HepG2 (cell line): Measurements from ENCODE around the gene THY1. TPM values are rescaled to one million over a fixed set of nuclear protein-coding genes. Genes with fewer than 3 reads are reported as not detected.

ENCODE experiments used
- ATF1 ChIP-seq: IDR thresholded peaks from 2 replicates; pipeline ENCODE4 v1.6.1; 2016; ENCODE audit warnings: mild to moderate bottlenecking, control low read depth
- BRD4 ChIP-seq: sonication (generic); formaldehyde crosslinking; IDR thresholded peaks from 2 replicates; pipeline ENCODE4 v1.4.0; 2020; ENCODE audit warnings: missing genetic modification reagents
- GABPB1 ChIP-seq: IDR thresholded peaks from 2 replicates; pipeline ENCODE4 v1.6.1; 2016; ENCODE audit warnings: mild to moderate bottlenecking, missing genetic modification reagents, moderate library complexity, missing compliant biosample characterization
- KAT8 ChIP-seq: IDR thresholded peaks from 2 replicates; pipeline ENCODE4 v1.6.1; 2016; ENCODE audit warnings: missing genetic modification reagents, missing compliant biosample characterization
- KLF11 ChIP-seq: IDR thresholded peaks from 2 replicates; pipeline ENCODE4 v1.6.1; 2016; ENCODE audit warnings: missing compliant biosample characterization
- MYPOP ChIP-seq: sonication (generic); formaldehyde crosslinking; IDR thresholded peaks from 2 replicates; pipeline ENCODE4 v1.8.1; 2023; ENCODE audit warnings: mild to moderate bottlenecking, moderate library complexity, missing genetic modification reagents
- NCOR1 ChIP-seq: fragments of 200-600 bp; sonication (generic); IDR thresholded peaks from 2 replicates; pipeline ENCODE4 v1.7.0; 2017; ENCODE audit warnings: antibody characterized with exemption, low read length, borderline replicate concordance
- PAXIP1 ChIP-seq: sonication (generic); formaldehyde crosslinking; conservative IDR thresholded peaks from 2 replicates; pipeline ENCODE4 v1.4.0; 2020; ENCODE audit warnings: mild to moderate bottlenecking, missing genetic modification reagents, moderate library complexity
- POLR2AphosphoS5 ChIP-seq: IDR thresholded peaks from 2 replicates; pipeline ENCODE4 v1.6.1; 2012; ENCODE audit warnings: low read depth, low read length
- PRDM4 ChIP-seq: sonication (generic); formaldehyde crosslinking; IDR thresholded peaks from 2 replicates; pipeline ENCODE4 v1.9.0; 2021; ENCODE audit warnings: missing genetic modification reagents, borderline replicate concordance
- RARA ChIP-seq: IDR thresholded peaks from 2 replicates; pipeline ENCODE4 v1.6.1; 2016; ENCODE audit warnings: missing genetic modification reagents, missing compliant biosample characterization
- SMAD1 ChIP-seq: sonication (generic); formaldehyde crosslinking; IDR thresholded peaks from 2 replicates; pipeline ENCODE4 v1.4.0; 2020; ENCODE audit warnings: missing genetic modification reagents, low read depth, mild to moderate bottlenecking, borderline replicate concordance
- SP140L ChIP-seq: sonication (generic); formaldehyde crosslinking; IDR thresholded peaks from 2 replicates; pipeline ENCODE4 v1.4.0; 2020; ENCODE audit warnings: missing genetic modification reagents, borderline replicate concordance
- SRSF9 ChIP-seq: fragments of 200-400 bp; formaldehyde crosslinking; IDR thresholded peaks from 2 replicates; pipeline ENCODE4 v1.6.1; 2018; ENCODE audit warnings: borderline replicate concordance, mild to moderate bottlenecking, low read depth, low read length; ENCODE audit not compliant: insufficient read depth, poor library complexity, severe bottlenecking
- TMF1 ChIP-seq: sonication (generic); formaldehyde crosslinking; IDR thresholded peaks from 2 replicates; pipeline ENCODE4 v1.8.1; 2022; ENCODE audit warnings: low read depth, missing genetic modification reagents
- TRIM22 ChIP-seq: fragments of 450-650 bp; IDR thresholded peaks from 2 replicates; pipeline ENCODE4 v1.6.1; 2017
- ZMYM4 ChIP-seq: sonication (generic); formaldehyde crosslinking; IDR thresholded peaks from 2 replicates; pipeline ENCODE4 v1.8.1; 2023; ENCODE audit warnings: mild to moderate bottlenecking, missing genetic modification reagents
- ZNF331 ChIP-seq: sonication (generic); formaldehyde crosslinking; IDR thresholded peaks from 2 replicates; pipeline ENCODE4 v1.4.0; 2020; ENCODE audit warnings: missing genetic modification reagents
- ZNF451 ChIP-seq: sonication (generic); formaldehyde crosslinking; IDR thresholded peaks from 2 replicates; pipeline ENCODE4 v1.5.0; 2020; ENCODE audit warnings: mild to moderate bottlenecking, missing genetic modification reagents
- ZNF496 ChIP-seq: sonication (generic); formaldehyde crosslinking; IDR thresholded peaks from 2 replicates; pipeline ENCODE4 v1.8.1; 2023; ENCODE audit warnings: mild to moderate bottlenecking, moderate library complexity, missing genetic modification reagents; ENCODE audit not compliant: insufficient replicate concordance
- ZNF562 ChIP-seq: sonication (generic); formaldehyde crosslinking; IDR thresholded peaks from 2 replicates; pipeline ENCODE4 v1.8.0; 2022; ENCODE audit warnings: missing genetic modification reagents, borderline replicate concordance
- ZNF607 ChIP-seq: sonication (generic); formaldehyde crosslinking; IDR thresholded peaks from 2 replicates; pipeline ENCODE4 v1.5.1; 2020; ENCODE audit warnings: missing genetic modification reagents, mild to moderate bottlenecking, borderline replicate concordance
- ZSCAN9 ChIP-seq: IDR thresholded peaks from 2 replicates; pipeline ENCODE4 v1.6.1; 2016; ENCODE audit warnings: borderline replicate concordance
- polyA plus RNA-seq, 8 experiments: library from polyadenylated mRNA; depleted of rRNA in 3 of 8; stranded (reverse) in 7 of 8; unstranded in 1 of 8; fragments of >200 nt; fragmentation: Illumina TruSeq in 4 of 8; extraction: Trizol in 4 of 8; gene quantifications; 2 replicates each; pipeline versions ENCODE4 v1.2.1 to v1.2.3, GENCODE V29; 2011 to 2016; ENCODE audit warnings: low read depth in 4 of 8, missing spikeins in 1 of 8, mixed read lengths in 1 of 8; ENCODE audit not compliant: insufficient read depth in 1 of 8
- total RNA-seq, 5 experiments: library from RNA; depleted of rRNA; stranded (reverse); fragments of >200 nt; fragmentation: Illumina TruSeq; extraction: Trizol; gene quantifications; 2 replicates each; pipeline ENCODE4 v1.2.3, GENCODE V29; 2016; ENCODE audit warnings: low read depth in 1 of 5

The THY1 gene
- total and polyA plus RNA-seq, 2 of the 13 experiments (the other 11 are each of a cell fraction or from before 2014, with no cell fraction given) = not detected

- TF ChIP-seq SMAD1 (CRISPR knock-in tag) = no peak
- TF ChIP-seq SRSF9 = no peak
- no peak for TF ChIP-seq TMF1 (CRISPR knock-in tag)
- no peak for TF ChIP-seq ZNF451 (CRISPR knock-in tag)
- TF ChIP-seq ZMYM4 (CRISPR knock-in tag) = peak; percentile 34; the same call in 1 of the 2 replicates
- TF ChIP-seq ZNF496 = no peak
- TF ChIP-seq KLF11 (CRISPR knock-in tag) = no peak
- TF ChIP-seq ATF1 (CRISPR knock-in tag) = 0 out of 2 replicates have a peak, but pooled peaks have one; percentile 22
- no peak for TF ChIP-seq POLR2AphosphoS5
- TF ChIP-seq MYPOP (CRISPR knock-in tag) = 0 out of 2 replicates have a peak, but pooled peaks have one; percentile 38
- TF ChIP-seq PRDM4 (CRISPR knock-in tag) = no peak
- 0 out of 2 replicates have a peak, but pooled peaks have one; percentile 13 for TF ChIP-seq ZNF331 (CRISPR knock-in tag)
- peak; percentile 48; the same call in 1 of the 2 replicates for TF ChIP-seq KAT8 (CRISPR knock-in tag)
- TF ChIP-seq ZSCAN9 (CRISPR knock-in tag) = no peak
- TF ChIP-seq ZNF607 = no peak
- peak; percentile 96 for TF ChIP-seq RARA (CRISPR knock-in tag)
- no peak for TF ChIP-seq TRIM22
- peak; percentile 76 for TF ChIP-seq PAXIP1 (CRISPR knock-in tag)
- TF ChIP-seq GABPB1 (CRISPR knock-in tag) = peak; percentile 73
- TF ChIP-seq NCOR1 = no peak; the same call in 1 of the 2 replicates
- no peak for TF ChIP-seq BRD4 (CRISPR knock-in tag)
- TF ChIP-seq SP140L (CRISPR knock-in tag) = no peak
- TF ChIP-seq ZNF562 (CRISPR knock-in tag) = no peak
Observed at GRCh38 chr11:119370486-119371046, 52.4 kb downstream of the THY1 start (continued).
